Measurements from ENCODE around the gene CCDC154.
"Not testable (repeated sequence)": the region's sequence is repeated elsewhere in the genome, so short reads cannot be mapped to it uniquely, and the experiment has no call there.

CCDC154 gene

DNA sequence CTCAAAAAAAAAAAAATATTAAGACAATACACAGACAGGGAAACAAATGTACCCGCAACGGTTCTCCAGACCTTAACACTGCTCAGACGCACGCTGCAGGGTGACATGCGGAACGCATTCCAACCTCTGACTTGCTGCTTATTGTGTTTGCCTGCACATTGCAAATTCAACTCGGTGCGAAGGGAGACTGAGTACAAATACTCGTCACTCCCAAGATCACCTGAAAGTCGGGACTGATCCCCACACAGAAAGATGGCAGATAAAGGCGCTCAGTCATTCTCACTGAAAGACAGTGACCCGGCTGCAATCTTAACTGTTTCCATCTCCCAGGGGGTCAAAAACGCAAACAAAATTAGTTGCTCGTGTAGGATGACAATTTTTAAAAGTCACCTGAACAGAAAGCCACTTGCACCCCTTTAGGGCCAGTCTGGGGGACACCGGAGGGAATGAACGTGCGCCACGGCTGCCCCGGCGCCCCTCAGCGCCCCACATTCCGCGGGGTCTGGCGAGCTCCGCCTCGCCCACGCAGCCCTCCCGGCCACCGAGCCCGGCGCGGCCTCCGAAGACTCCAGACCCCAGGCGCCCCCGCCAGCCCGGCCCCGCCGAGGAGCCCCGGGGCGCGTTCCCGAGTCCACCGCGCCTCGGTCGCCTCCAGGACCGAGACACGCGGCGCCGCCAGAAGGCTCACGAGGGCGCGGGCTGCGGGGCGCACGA lies 29.9 kb upstream of the CCDC154 start:
- no peak for DNase-seq (ENCODE audit: low read depth in 4 of 4, low spot score in 1 of 4)

DNA sequence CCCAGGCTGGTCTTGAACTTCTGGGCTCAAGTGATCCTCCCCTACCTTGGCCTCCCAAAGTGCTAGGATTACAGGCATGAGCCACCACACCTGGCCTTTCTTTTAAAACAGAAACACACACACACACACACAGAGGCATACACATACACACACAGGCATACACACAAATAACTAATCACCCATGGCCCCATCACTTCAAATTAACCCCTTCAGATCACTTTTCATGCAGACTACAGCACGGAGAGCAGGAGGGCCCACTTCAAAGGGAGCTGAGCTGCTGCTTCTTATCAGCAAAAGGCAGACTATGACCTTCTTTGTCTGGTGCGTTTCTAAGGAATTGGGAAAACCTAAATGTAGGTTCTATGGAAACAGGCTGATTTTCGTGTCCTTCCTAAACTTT lies 28.6 kb upstream of the CCDC154 start:
- no peak for DNase-seq (ENCODE audit: low read depth in 4 of 4, low spot score in 1 of 4)

DNA sequence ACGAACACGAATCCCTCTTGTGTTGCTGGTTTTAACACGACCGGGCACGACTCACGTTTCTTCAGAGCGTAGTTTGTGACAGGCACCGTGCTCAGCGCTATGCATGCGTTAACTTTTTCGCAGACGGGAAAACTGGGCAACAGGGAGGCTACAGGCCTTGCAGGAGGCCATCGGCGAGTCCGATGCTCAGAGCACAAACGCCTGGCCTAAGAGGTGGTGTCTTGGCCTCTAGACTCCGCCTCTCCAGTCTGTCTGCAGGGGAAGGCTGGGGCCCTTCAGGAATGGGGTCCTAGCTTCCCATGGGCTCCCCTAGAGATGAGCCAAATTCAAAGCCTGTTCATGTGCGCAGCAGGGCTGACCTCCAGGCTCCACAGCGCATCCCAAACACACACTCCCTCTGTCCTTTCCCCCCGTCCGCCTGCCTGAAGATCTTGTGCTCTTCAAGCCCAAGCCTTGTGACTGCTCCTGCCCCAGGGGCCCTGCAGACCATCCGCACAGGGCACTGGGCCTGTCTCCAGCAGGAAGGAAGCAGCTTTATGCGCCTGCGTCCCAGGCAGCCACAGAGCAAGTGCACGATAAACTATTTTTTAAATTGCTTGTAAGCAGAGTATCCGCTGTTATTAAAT lies 27.3 kb upstream of the CCDC154 start:
- no peak for DNase-seq (ENCODE audit: low read depth in 4 of 4, low spot score in 1 of 4)

DNA sequence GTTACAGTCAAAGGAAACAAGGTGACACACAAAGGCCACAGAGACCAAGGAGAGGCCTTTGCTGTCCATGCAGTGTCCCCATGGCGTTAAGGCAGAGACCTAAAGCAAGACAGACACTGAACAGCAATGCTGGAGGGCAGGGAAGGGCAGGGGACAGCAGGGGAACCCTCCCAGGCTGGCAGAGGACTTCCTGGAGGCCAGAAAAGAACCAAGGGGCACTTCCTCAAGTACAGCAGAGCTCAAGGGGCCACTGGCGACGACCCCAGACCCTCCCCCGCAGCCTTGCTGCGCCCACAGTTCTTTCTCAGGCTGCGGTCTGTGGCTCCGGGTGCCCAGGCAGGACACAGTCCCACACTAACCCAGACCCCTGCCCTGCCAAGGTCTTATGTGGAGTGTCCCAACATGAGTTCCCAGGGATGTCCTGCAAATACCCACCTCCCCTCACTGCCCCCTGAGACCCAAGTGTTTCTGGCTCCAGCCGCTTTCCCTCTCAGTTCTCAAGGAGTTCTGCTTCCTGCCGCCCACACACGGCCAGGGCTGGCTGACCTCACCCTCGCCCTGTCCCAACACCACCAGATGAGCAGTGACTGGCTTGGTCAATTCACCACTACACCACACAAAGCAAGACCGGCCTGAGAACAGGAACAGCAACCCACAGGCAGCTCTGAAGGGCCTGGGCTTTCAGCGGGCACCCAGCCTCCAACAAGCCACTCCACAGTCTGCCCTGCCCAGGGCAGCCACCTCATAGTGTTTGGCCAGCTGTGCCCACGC lies 26.3 kb upstream of the CCDC154 start:
- DNase-seq (ENCODE audit: low read depth in 4 of 4, low spot score in 1 of 4), result no peak

DNA sequence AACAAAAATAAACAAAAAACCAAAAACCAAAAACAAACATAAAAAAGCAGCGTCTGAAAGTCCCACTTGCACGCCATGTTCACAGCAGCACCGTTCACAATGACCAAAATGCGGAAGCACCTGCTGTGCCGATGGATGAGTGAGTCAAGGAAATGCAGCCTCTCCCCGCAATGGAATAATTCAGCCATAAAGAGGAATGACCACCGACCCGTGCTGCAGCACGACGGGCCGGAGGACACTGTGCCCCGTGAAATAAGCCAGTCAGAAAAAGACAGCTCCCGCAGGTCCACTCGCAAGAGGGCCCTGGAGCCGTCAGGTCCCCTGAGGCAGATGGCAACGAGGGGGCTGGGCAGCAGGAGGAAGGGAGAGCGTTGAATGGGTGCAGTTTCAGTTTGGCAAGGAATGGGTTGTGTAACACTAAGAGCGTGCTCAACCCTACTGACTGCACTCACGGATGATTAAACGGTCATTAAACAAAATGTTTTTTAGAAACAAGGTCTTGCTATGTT lies 25.4 kb upstream of the CCDC154 start:
- DNase-seq (ENCODE audit: low read depth in 4 of 4, low spot score in 1 of 4), result no peak

- not testable (repeated sequence) for DNase-seq (ENCODE audit: low read depth in 4 of 4, low spot score in 1 of 4)
Observed at GRCh38 chr16:1469141-1469540, 24.8 kb upstream of the CCDC154 start.

DNA sequence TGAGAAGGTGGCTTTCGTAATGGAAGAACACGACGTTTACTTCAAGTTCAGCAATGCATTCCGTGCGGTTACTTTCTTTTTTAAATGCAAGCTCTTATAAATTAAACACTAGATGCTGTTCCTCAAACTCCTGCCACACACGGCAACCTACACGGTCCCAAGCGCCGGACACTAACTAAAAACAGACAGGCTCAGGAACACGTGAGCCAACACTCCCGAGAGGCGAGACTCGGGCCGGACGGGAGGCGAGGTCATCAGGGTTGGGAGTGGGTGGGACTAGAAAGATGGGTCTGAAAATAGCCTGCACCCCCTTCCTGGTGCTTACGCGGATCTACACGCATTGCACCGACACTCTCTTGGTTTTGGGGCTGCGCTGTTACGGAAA lies 24.1 kb upstream of the CCDC154 start:
- DNase-seq (ENCODE audit: low read depth in 4 of 4, low spot score in 1 of 4), result no peak

DNA sequence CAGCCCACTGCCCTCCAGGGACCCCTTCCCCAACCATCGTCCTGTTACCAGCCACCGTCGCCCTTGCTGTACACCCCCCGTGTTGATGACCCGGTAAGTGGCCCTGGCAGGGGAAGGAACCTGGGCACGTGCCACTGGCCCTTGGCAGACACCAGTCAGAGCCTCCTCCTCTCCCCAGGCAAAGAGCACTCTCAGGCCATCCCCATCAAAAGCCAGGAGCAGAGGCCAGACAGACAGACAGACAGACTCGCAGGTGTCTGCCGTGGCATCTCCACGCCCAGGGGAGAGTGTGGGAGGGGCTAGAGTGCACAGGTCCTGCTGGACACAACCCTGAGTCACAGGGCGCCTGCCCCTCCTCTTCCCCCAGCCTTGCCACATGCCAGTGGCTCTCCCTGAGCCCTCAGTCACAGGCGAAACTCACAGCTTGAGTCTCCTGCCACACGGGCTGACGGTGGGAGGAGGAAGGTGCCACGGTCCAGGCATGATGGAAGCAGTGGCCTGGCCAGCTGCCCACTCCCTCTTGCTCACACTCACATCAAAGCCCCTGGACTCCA lies 22.7 kb upstream of the CCDC154 start:
- no peak for DNase-seq (ENCODE audit: low read depth in 4 of 4, low spot score in 1 of 4)

DNA sequence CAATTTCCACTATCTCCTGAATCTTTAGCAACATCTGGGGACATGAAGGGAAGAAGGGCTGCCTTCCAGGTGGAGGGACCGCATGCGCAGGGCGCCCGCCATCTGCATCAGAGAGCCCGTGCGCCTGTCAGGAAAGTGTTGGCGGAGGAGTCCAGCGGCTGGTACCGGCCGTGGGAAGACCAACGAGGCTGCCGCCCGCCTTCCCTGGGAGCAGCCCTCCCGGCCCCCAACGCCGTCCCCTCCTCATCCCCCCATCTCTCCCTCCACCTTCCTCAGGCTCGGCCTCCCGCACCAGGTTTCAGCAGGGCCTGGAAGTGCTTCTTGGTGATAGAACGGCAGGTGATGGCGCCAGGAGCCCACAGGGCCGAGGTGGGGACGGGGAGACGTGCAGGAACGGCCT lies 21.7 kb upstream of the CCDC154 start:
- DNase-seq (ENCODE audit: low read depth in 4 of 4, low spot score in 1 of 4), result no peak

DNA sequence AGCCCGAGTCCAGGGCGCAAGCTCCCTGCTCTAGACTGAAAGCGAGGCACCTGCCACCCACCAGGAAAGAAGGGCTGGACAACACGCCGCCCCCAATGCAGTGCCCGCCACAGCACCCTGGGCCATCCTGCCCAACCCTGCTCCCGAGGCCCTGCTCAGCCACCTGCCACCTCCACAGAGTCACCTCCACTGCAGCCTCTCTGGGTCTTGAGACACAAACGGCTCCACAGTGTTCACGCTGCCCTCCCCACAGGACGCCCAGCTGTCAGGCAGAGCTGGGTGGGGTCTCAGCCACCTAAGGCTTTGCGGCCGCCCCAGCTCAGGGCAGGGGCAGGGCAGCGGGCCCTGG lies 21.2 kb upstream of the CCDC154 start:
- no peak for DNase-seq (ENCODE audit: low read depth in 4 of 4, low spot score in 1 of 4)

GRCh38 chr16:1464894-1465566 lies 20.7 kb upstream of the CCDC154 start:
- no peak for DNase-seq (ENCODE audit: low read depth in 4 of 4, low spot score in 1 of 4)

DNA sequence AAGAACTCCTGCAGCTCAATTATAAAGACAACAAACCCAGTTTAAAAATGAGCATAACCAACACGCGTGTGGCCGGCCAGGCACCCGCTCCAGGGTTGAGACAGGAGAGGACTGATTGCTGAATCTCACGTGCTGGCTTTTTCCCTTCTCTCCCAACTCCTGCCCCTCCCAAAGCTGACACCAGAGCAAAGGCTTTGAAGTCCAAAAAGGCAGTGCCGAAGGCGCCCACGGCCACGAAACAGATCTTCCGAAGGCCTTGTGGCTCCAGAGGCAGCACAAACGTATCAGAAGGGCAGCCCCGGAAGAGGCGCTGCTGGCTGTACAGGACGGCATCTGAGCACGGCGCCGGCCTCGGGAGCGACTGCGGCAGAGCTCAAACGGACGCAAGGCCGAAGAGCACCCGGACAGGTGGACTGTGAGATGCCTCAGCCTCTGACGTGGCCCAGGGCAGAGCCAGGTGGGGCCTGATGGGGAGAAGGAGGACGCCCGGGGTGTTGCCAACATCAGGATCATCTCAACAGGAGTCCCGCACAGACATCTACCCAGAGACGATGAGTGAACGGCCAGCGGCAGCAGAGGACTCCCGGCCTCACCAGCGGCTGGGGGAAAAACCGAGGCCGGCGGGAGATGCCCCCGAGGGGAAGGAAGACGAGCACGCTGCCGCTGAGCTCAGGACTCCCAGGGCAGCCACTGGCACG lies 20.0 kb upstream of the CCDC154 start:
- no peak for DNase-seq (ENCODE audit: low read depth in 4 of 4, low spot score in 1 of 4)

DNA sequence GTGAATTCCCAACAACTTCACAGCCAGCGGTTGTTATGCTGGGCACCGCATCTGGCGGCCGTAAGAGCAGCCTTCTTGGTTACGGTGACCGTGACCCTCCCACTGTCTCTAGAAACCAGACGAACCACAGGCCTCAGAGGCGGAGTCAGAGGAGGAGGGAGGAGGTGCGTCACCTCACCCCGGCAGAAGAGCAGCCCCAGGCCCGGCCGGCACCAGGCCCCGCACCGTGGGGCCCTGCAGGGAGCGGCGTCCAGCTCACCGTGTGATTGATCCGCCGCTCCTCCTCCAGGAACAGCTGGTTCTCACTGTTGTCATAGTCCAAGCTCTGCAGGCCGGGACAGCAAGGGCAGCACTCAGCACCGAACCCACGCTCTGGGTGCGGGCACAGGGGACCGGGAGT lies 16.8 kb upstream of the CCDC154 start:
- DNase-seq (ENCODE audit: low read depth in 4 of 4, low spot score in 1 of 4), result no peak

GRCh38 chr16:1460602-1461138 lies 16.3 kb upstream of the CCDC154 start:
- no peak for DNase-seq (ENCODE audit: low read depth in 4 of 4, low spot score in 1 of 4)

DNA sequence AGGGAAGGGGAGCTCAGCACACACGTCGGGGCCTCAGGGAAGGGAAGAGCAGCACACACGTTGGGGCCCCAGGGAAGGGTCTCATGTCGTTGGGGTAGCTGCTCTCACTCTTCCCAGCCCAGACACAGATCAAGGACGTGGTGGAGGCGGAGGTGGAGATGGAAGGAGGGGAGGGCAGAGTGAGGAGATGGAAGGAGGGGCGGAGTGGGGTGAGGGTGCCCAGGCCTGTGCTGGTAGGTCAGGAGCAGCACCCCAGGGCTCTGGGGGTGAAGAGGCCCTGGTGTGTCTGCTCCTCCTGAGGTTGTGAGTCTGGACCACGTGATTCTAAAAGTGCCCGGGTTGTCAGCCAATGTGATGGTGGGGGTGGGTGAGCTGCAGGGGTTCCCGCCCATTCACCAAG lies 15.6 kb upstream of the CCDC154 start:
- no peak for DNase-seq (ENCODE audit: low read depth in 4 of 4, low spot score in 1 of 4)

DNA sequence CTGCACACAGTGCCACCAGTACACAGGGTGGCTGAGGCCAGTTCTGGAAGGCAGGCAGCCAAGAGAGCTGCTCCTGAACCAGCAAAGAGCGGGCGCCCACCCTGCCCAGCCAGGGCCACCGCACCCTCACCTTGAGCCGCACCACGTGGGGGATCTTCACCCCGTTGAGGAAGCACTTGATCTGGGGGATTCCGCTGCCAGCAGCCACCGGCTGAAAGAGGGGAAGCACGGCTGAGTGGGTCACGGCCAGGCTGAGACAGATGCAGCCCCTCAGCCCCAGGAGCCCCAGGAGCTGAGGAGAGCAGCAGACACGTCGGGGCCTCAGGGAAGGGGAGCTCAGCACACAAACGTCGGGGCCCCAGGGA lies 14.6 kb upstream of the CCDC154 start:
- no peak for DNase-seq (ENCODE audit: low read depth in 4 of 4, low spot score in 1 of 4)

DNA sequence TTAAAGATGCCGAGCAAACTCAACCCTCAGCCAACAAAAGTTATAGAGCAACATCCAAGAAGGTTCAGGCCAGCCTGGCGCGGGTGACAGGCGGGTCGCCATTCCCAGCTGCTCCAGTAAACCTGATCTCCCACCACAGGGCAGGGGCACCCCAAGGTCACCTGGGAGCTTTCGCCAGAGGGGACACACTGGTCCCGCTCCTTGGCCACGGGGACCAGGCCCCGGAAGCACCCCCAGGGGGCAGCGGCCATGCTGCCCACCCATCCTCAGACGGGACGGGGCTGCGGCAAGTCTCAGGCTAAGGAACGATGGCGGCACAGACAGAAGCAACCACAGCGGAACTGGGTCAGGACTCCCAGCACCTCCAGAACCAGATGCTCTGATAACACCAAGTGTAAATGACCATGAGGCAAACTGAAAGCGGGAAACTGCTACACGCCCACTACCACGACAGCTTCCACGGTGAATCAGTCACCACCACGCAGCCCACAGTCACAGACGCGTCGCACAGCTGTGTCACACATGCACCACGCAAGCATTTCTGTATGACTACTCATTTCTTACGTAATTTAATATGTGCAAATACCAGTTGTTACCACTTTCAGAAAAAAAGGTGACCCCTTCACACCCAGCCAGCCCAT lies 14.1 kb upstream of the CCDC154 start:
- no peak for DNase-seq (ENCODE audit: low read depth in 4 of 4, low spot score in 1 of 4)

GRCh38 chr16:1457489-1458245 lies 13.3 kb upstream of the CCDC154 start:
- no peak for DNase-seq (ENCODE audit: low read depth in 4 of 4, low spot score in 1 of 4)

DNA sequence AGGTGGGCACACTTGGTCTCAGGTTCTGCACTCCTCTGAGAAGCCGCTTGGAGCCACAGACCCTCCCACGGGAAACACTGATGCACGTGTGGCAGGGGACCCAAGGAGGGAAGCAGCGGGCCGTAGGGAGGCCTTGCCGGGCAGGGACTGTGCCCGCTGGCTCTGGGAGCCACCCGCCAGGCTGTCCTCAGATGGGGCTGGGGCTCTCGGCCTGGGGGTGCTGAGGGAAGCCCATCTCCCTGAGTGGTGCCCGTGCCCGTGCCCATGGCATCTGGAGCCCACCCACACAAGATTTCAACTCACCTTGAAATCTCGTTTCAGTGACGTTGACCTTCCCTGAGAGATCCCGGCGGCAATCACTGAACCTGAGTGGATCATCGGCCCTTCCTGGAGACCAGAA lies 12.6 kb upstream of the CCDC154 start:
- DNase-seq (ENCODE audit: low read depth in 4 of 4, low spot score in 1 of 4), result no peak

Data from stimulated activated CD4-positive, alpha-beta T cell treated with anti-CD3 and anti-CD28 coated beads, Interleukin-1b, Interleukin-23, amount 100 ng/mL, for 24 hours (primary cell).